ENCODE results near the gene PAM16.

PAM16 gene

GRCh38 chr16:4370570-4371356 is 19.6 kb upstream of the PAM16 start:
- DNase-seq = no peak

- DNase-seq = no peak
Measured at GRCh38 chr16:4370151-4370550, 19.0 kb upstream of the PAM16 start.

GRCh38 chr16:4369007-4369733 is 18.0 kb upstream of the PAM16 start:
- no peak for DNase-seq

GRCh38 chr16:4367393-4367856 is 16.3 kb upstream of the PAM16 start:
- no peak for DNase-seq

GRCh38 chr16:4366016-4366415 is 14.9 kb upstream of the PAM16 start:
- no peak for DNase-seq

GRCh38 chr16:4365615-4366014 is 14.5 kb upstream of the PAM16 start:
- DNase-seq = no peak

- DNase-seq = no peak
Measured at GRCh38 chr16:4365014-4365406, 13.9 kb upstream of the PAM16 start.

- no peak for DNase-seq
Measured at GRCh38 chr16:4364196-4365013, 13.3 kb upstream of the PAM16 start.

GRCh38 chr16:4362476-4363135 is 11.5 kb upstream of the PAM16 start:
- no peak for DNase-seq

GRCh38 chr16:4361944-4362311 is 10.8 kb upstream of the PAM16 start:
- no peak for DNase-seq

GRCh38 chr16:4361033-4361943 is 10.2 kb upstream of the PAM16 start:
- DNase-seq = no peak

- DNase-seq = no peak
Measured at GRCh38 chr16:4360538-4361021, 9.5 kb upstream of the PAM16 start.

- DNase-seq = no peak
Measured at GRCh38 chr16:4359914-4360313, 8.8 kb upstream of the PAM16 start.

- DNase-seq = peak; percentile 5
Measured at GRCh38 chr16:4358831-4359561, 7.9 kb upstream of the PAM16 start.

- no peak for DNase-seq
Measured at GRCh38 chr16:4358236-4358635, 7.1 kb upstream of the PAM16 start.

- DNase-seq = no peak
Measured at GRCh38 chr16:4356820-4357219, 5.7 kb upstream of the PAM16 start.

- DNase-seq = no peak
Measured at GRCh38 chr16:4354512-4355409, 3.6 kb upstream of the PAM16 start.

- no peak for DNase-seq
Measured at GRCh38 chr16:4353675-4354074, 2.6 kb upstream of the PAM16 start.

- DNase-seq = no peak
Measured at GRCh38 chr16:4352843-4353242, 1.7 kb upstream of the PAM16 start.

- DNase-seq = no peak
Measured at GRCh38 chr16:4351880-4352279, 759 bp upstream of the PAM16 start.
